ENCODE data around the gene FAM227B.

Gene FAM227B

DNA sequence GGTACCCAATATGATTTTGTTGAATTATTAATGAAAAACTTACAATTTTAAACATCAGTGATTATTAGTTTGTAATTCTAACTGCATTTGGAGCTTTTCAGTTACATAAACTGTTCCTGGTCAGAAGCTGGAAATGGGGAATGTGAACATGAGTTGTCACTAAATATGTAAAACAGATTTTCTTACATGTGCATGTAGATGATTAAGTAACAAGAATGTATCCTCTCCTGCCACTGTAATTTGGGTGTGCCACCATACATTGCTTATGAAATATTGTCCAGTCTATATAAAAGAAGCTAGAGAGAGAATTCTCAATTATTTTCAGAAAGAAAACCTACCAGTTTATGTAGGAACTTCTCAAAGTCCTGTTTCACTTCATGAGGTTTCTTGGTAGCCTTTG lies 289.2 kb downstream of the FAM227B start:
- TF ChIP-seq CEBPB (IDR thresholded peaks at IDR 0.05) (no peak), CREB1 (IDR thresholded peaks at IDR 0.05; ENCODE audit: low read depth) (no peak), TCF12 (IDR thresholded peaks at IDR 0.05; ENCODE audit: low read depth) (no peak), NFIC (IDR thresholded peaks at IDR 0.05) (no peak), ZBTB7A (IDR thresholded peaks at IDR 0.05; ENCODE audit: low read depth) (no peak), TEAD4 (IDR thresholded peaks at IDR 0.05) (no peak), EP300 (IDR thresholded peaks at IDR 0.05; ENCODE audit: borderline replicate concordance) (no peak), EGR1 (IDR thresholded peaks at IDR 0.05) (no peak), FOXM1 (IDR thresholded peaks at IDR 0.05; ENCODE audit: borderline replicate concordance, low read depth) (no peak)
- TF ChIP-seq, protein P1, sequence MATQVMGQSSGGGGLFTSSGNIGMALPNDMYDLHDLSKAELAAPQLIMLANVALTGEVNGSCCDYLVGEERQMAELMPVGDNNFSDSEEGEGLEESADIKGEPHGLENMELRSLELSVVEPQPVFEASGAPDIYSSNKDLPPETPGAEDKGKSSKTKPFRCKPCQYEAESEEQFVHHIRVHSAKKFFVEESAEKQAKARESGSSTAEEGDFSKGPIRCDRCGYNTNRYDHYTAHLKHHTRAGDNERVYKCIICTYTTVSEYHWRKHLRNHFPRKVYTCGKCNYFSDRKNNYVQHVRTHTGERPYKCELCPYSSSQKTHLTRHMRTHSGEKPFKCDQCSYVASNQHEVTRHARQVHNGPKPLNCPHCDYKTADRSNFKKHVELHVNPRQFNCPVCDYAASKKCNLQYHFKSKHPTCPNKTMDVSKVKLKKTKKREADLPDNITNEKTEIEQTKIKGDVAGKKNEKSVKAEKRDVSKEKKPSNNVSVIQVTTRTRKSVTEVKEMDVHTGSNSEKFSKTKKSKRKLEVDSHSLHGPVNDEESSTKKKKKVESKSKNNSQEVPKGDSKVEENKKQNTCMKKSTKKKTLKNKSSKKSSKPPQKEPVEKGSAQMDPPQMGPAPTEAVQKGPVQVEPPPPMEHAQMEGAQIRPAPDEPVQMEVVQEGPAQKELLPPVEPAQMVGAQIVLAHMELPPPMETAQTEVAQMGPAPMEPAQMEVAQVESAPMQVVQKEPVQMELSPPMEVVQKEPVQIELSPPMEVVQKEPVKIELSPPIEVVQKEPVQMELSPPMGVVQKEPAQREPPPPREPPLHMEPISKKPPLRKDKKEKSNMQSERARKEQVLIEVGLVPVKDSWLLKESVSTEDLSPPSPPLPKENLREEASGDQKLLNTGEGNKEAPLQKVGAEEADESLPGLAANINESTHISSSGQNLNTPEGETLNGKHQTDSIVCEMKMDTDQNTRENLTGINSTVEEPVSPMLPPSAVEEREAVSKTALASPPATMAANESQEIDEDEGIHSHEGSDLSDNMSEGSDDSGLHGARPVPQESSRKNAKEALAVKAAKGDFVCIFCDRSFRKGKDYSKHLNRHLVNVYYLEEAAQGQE (IDR thresholded peaks at IDR 0.05; ENCODE audit: low read depth), result no peak
- TF ChIP-seq, protein P2, sequence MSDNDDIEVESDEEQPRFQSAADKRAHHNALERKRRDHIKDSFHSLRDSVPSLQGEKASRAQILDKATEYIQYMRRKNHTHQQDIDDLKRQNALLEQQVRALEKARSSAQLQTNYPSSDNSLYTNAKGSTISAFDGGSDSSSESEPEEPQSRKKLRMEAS (IDR thresholded peaks at IDR 0.05), result no peak

DNA sequence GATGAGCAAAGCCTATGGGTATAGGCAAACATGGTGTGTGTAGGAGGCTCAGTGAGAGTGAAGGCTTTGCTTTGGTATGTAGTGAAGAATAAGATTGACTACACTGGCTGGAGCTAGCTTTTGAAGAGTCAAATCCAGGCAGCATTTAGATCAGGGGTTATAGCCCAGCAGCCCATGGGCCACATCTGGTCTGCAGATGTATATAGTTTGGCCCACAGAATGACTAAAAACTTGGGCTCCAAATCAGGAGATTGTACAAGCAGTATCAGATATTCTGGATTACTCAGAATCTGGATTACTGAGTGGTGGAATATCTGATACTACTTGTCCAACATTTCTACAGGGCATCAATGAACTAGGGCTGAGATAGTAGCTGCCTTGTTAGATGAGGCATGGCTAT lies 290.5 kb downstream of the FAM227B start:
- TF ChIP-seq EGR1 (IDR thresholded peaks at IDR 0.05), result no peak
- TF ChIP-seq CREB1 (IDR thresholded peaks at IDR 0.05; ENCODE audit: low read depth), result no peak
- TF ChIP-seq, protein P1 (IDR thresholded peaks at IDR 0.05; ENCODE audit: low read depth), result no peak
- TF ChIP-seq NFIC (IDR thresholded peaks at IDR 0.05), result no peak
- TF ChIP-seq TEAD4 (IDR thresholded peaks at IDR 0.05), result no peak
- TF ChIP-seq EP300 (IDR thresholded peaks at IDR 0.05; ENCODE audit: borderline replicate concordance), result no peak
- TF ChIP-seq RAD21 (IDR thresholded peaks at IDR 0.05; ENCODE audit: low read depth), result no peak
- no peak for TF ChIP-seq YY1 (IDR thresholded peaks at IDR 0.05; ENCODE audit: low read depth)
- TF ChIP-seq ZBTB7A (IDR thresholded peaks at IDR 0.05; ENCODE audit: low read depth), result no peak
- no peak for TF ChIP-seq CEBPB (IDR thresholded peaks at IDR 0.05)
- TF ChIP-seq, protein P2 (IDR thresholded peaks at IDR 0.05), result no peak
- TF ChIP-seq FOXM1 (IDR thresholded peaks at IDR 0.05; ENCODE audit: borderline replicate concordance, low read depth), result no peak
- no peak for TF ChIP-seq TCF12 (IDR thresholded peaks at IDR 0.05; ENCODE audit: low read depth)
- TF ChIP-seq, protein P3, sequence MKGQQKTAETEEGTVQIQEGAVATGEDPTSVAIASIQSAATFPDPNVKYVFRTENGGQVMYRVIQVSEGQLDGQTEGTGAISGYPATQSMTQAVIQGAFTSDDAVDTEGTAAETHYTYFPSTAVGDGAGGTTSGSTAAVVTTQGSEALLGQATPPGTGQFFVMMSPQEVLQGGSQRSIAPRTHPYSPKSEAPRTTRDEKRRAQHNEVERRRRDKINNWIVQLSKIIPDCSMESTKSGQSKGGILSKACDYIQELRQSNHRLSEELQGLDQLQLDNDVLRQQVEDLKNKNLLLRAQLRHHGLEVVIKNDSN (IDR thresholded peaks at IDR 0.05), result no peak
- TF ChIP-seq TAF1 (IDR thresholded peaks at IDR 0.05; ENCODE audit: low read depth), result no peak

DNA sequence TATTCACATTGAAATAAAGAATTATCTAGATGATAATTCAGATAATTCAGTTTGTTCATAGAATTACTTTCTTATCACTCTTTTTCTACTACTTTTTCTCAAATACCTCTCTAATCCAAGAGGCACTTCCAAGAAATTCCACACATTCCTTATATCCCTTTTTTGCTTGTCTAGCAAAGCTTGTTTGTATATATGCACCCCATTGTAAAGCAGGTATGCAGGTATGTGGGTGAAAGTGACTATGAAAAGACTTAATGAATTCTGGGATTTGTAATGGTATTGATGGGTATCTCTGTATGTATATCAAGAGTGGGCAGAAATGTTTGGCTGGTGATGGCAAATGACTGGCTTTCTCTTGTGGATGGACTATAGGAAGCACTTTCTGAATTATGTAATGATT lies 291.7 kb downstream of the FAM227B start:
- no peak for TF ChIP-seq RAD21 (IDR thresholded peaks at IDR 0.05; ENCODE audit: low read depth)

DNA sequence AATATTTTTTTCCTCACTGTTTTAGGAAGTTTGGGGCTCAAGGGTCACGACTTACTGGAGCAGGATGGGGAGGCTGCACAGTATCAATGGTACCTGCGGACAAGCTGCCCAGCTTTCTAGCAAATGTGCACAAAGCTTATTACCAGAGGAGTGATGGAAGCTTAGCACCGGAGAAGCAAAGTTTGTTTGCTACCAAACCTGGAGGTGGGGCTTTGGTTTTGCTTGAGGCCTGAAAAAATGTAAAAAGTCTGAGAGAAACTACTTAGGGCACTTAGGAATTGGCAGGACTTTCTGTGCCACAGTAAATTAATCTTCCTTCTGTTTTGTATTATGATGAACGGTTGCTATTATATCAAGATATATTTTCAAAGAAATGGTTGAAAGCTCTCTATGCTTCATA lies 292.7 kb downstream of the FAM227B start:
- TF ChIP-seq TAF1 (IDR thresholded peaks at IDR 0.05; ENCODE audit: low read depth) (no peak), ZBTB7A (IDR thresholded peaks at IDR 0.05; ENCODE audit: low read depth) (no peak), TEAD4 (IDR thresholded peaks at IDR 0.05) (no peak), CREB1 (IDR thresholded peaks at IDR 0.05; ENCODE audit: low read depth) (no peak), RAD21 (IDR thresholded peaks at IDR 0.05; ENCODE audit: low read depth) (no peak), EGR1 (IDR thresholded peaks at IDR 0.05) (no peak), TCF12 (IDR thresholded peaks at IDR 0.05; ENCODE audit: low read depth) (no peak), CEBPB (IDR thresholded peaks at IDR 0.05) (no peak), YY1 (IDR thresholded peaks at IDR 0.05; ENCODE audit: low read depth) (no peak), NFIC (IDR thresholded peaks at IDR 0.05) (no peak)
- TF ChIP-seq, protein P3 (IDR thresholded peaks at IDR 0.05), result no peak
- TF ChIP-seq, protein P2 (IDR thresholded peaks at IDR 0.05), result no peak
- TF ChIP-seq, protein P1 (IDR thresholded peaks at IDR 0.05; ENCODE audit: low read depth), result no peak

DNA sequence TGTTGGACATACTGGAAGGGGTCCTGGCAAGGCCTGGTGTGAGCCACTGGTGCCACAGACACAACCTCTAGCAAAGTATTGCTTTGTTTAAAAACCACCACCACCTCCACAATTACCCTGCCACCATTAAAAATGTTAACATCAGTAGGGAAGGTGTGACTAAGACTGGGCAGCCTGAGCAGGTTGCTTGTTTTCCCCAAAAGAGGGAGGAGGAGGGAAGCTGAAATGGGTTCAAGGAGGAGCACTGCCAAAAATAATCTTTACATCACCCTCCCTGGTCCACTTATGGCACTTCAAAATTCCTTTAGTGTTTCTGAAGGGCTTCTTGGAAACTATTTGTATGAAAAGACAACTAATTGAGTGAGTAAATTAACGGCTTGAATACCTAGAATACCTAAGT lies 297.4 kb downstream of the FAM227B start:
- TF ChIP-seq TCF12 (IDR thresholded peaks at IDR 0.05; ENCODE audit: low read depth) (no peak), NFIC (IDR thresholded peaks at IDR 0.05) (no peak), TEAD4 (IDR thresholded peaks at IDR 0.05) (no peak), EP300 (IDR thresholded peaks at IDR 0.05; ENCODE audit: borderline replicate concordance) (no peak)
- TF ChIP-seq, protein P2 (IDR thresholded peaks at IDR 0.05), result no peak
